H1 (cell line): ENCODE data around the gene FAF2.

Experiments used
- CBX5 ChIP-seq: fragments of 300-800, 300-1000 bp; sonication (generic); IDR thresholded peaks from 2 replicates; pipeline ENCODE4 v1.7.1; 2016; ENCODE audit warnings: antibody characterized with exemption, low read length, low read depth
- CTCF ChIP-seq, 3 experiments: IDR thresholded peaks; 1 replicate in 2 of 3; 2 replicates in 1 of 3; pipeline versions ENCODE4 v1.5.1 to v1.6.1; 2011; ENCODE audit warnings: low read length in 3 of 3, mild to moderate bottlenecking in 3 of 3, inconsistent platforms in 2 of 3, low read depth in 1 of 3, moderate library complexity in 1 of 3; ENCODE audit not compliant: insufficient read depth in 1 of 3; ENCODE audit errors: control extremely low read depth in 1 of 3
- GABPA ChIP-seq: IDR thresholded peaks from 2 replicates; pipeline ENCODE4 v1.6.1; 2011; ENCODE audit warnings: mild to moderate bottlenecking, low read length, moderate library complexity, borderline replicate concordance; ENCODE audit not compliant: insufficient read depth
- JUN ChIP-seq: IDR thresholded peaks from 2 replicates; pipeline ENCODE4 v1.6.1; 2011; ENCODE audit warnings: low read depth, mild to moderate bottlenecking, improper control_type of control experiment, low read length
- JUND ChIP-seq: IDR thresholded peaks from 2 replicates; pipeline ENCODE4 v1.6.1; 2011; ENCODE audit warnings: mild to moderate bottlenecking, improper control_type of control experiment, low read length
- TEAD4 ChIP-seq: IDR thresholded peaks from 2 replicates; pipeline ENCODE4 v1.6.1; 2012; ENCODE audit warnings: low read depth, low read length, inconsistent platforms, mixed read lengths

GRCh38 chr5:176420972-176421544 lies 27.1 kb upstream of the FAF2 start:
- TF ChIP-seq CTCF (IDR thresholded peaks at IDR 0.05; ENCODE audit: control extremely low read depth in 1 of 3, insufficient read depth in 1 of 3, low read depth in 1 of 3, low read length in 3 of 3) (no peak), CBX5 (no peak), TEAD4 (no peak), GABPA (no peak), JUND (no peak), JUN (no peak)
